Measurements from ENCODE around the gene BTLA.
"Not testable (repeated sequence)": the region's sequence is repeated elsewhere in the genome, so short reads cannot be mapped to it uniquely, and the experiment has no call there.

BTLA gene

GRCh38 chr3:112519424-112520001, 20.2 kb upstream of the BTLA start:
- peak; percentile 54 for DNase-seq (ENCODE audit: low spot score)
- in situ Hi-C loops (cut with MboI; ENCODE audit: low sequenced_read_pairs, unreplicated experiment): loop anchor here (25.0 kb wide), 1 partner anchor 182 kb away; the partner anchor contains the start of gene CD200
- peak; percentile 59 for TF ChIP-seq CTCF (IDR thresholded peaks at IDR 0.05; ENCODE audit: borderline replicate concordance, control extremely low read depth, extremely low read depth, insufficient read depth, missing control alignments)

GRCh38 chr3:112518970-112519369, 19.7 kb upstream of the BTLA start:
- in situ Hi-C loops (cut with MboI; ENCODE audit: low sequenced_read_pairs, unreplicated experiment): loop anchor here (25.0 kb wide), 1 partner anchor 182 kb away; the partner anchor contains the start of gene CD200
- not testable (repeated sequence) for DNase-seq (ENCODE audit: low spot score)

GRCh38 chr3:112514527-112515128, 15.4 kb upstream of the BTLA start:
- no peak for TF ChIP-seq CTCF (IDR thresholded peaks at IDR 0.05; ENCODE audit: borderline replicate concordance, control extremely low read depth, extremely low read depth, insufficient read depth, missing control alignments)
- peak; percentile 37 for DNase-seq (ENCODE audit: low spot score)
- in situ Hi-C loops (cut with MboI; ENCODE audit: low sequenced_read_pairs, unreplicated experiment): loop anchor here (25.0 kb wide), 1 partner anchor 177 kb away; the partner anchor contains the start of gene CD200

GRCh38 chr3:112512320-112512719, 13.0 kb upstream of the BTLA start:
- TF ChIP-seq CTCF (IDR thresholded peaks at IDR 0.05; ENCODE audit: borderline replicate concordance, control extremely low read depth, extremely low read depth, insufficient read depth, missing control alignments): no peak
- in situ Hi-C loops (cut with MboI; ENCODE audit: low sequenced_read_pairs, unreplicated experiment): loop anchor here (25.0 kb wide), 1 partner anchor 175 kb away; the partner anchor contains the start of gene CD200
- DNase-seq (ENCODE audit: low spot score): no peak

GRCh38 chr3:112508860-112509259, 9.6 kb upstream of the BTLA start:
- no peak for TF ChIP-seq CTCF (IDR thresholded peaks at IDR 0.05; ENCODE audit: borderline replicate concordance, control extremely low read depth, extremely low read depth, insufficient read depth, missing control alignments)
- DNase-seq (ENCODE audit: low spot score): no peak
- in situ Hi-C loops (cut with MboI; ENCODE audit: low sequenced_read_pairs, unreplicated experiment): loop anchor here (25.0 kb wide), 1 partner anchor 172 kb away; the partner anchor contains the start of gene CD200

- no peak for DNase-seq (ENCODE audit: low spot score)
- no peak for TF ChIP-seq CTCF (IDR thresholded peaks at IDR 0.05; ENCODE audit: borderline replicate concordance, control extremely low read depth, extremely low read depth, insufficient read depth, missing control alignments)
- in situ Hi-C loops (cut with MboI; ENCODE audit: low sequenced_read_pairs, unreplicated experiment): loop anchor here (25.0 kb wide), 1 partner anchor 171 kb away; the partner anchor contains the start of gene CD200
Observed at GRCh38 chr3:112508261-112508660, 9.0 kb upstream of the BTLA start.

GRCh38 chr3:112505907-112506306, 6.6 kb upstream of the BTLA start:
- no peak for TF ChIP-seq CTCF (IDR thresholded peaks at IDR 0.05; ENCODE audit: borderline replicate concordance, control extremely low read depth, extremely low read depth, insufficient read depth, missing control alignments)
- in situ Hi-C loops (cut with MboI; ENCODE audit: low sequenced_read_pairs, unreplicated experiment): loop anchor here (25.0 kb wide), 1 partner anchor 169 kb away; the partner anchor contains the start of gene CD200
- no peak for DNase-seq (ENCODE audit: low spot score)
